Hepatocyte (in vitro differentiated cells): ENCODE data around the gene DZIP1L.

ENCODE experiments used
- EZH2 ChIP-seq: fragments of 200-600 bp; sonication (generic); IDR thresholded peaks from 2 replicates; pipeline ENCODE4 v1.6.1; 2016; ENCODE audit warnings: antibody characterized with exemption, mild to moderate bottlenecking, borderline replicate concordance
- EZH2phosphoT487 ChIP-seq: fragments of 200-600 bp; sonication (generic); IDR thresholded peaks from one replicate; pipeline ENCODE4 v1.6.1; 2018; ENCODE audit warnings: antibody characterized with exemption, mild to moderate bottlenecking, low read depth, moderate library complexity; ENCODE audit not compliant: unreplicated experiment, severe bottlenecking
- TF ChIP-seq, protein P1 (sequence below): fragments of 200-600 bp; sonication (generic); IDR thresholded peaks from 2 replicates; pipeline ENCODE4 v1.5.1; 2016; ENCODE audit warnings: antibody characterized with exemption, mild to moderate bottlenecking; ENCODE audit not compliant: poor library complexity

DNA sequence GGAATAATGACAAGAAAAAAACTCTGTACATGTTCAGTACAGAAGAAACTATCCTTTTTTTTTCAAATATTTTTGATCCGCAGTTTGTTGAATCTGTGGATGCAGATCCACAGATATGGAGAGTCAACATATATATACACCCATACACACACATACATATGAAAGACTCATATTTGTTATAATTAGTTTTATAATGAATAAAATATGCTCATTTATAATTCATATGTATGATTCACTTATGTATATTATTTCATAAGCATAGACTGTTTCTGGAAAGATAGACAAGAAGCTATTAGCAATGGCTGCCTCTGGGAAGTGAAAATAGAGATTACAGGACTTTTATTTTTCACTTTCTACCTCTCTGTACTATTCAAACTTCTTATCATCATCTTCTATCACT lies 9.8 kb downstream of the DZIP1L start:
- TF ChIP-seq, protein P1, sequence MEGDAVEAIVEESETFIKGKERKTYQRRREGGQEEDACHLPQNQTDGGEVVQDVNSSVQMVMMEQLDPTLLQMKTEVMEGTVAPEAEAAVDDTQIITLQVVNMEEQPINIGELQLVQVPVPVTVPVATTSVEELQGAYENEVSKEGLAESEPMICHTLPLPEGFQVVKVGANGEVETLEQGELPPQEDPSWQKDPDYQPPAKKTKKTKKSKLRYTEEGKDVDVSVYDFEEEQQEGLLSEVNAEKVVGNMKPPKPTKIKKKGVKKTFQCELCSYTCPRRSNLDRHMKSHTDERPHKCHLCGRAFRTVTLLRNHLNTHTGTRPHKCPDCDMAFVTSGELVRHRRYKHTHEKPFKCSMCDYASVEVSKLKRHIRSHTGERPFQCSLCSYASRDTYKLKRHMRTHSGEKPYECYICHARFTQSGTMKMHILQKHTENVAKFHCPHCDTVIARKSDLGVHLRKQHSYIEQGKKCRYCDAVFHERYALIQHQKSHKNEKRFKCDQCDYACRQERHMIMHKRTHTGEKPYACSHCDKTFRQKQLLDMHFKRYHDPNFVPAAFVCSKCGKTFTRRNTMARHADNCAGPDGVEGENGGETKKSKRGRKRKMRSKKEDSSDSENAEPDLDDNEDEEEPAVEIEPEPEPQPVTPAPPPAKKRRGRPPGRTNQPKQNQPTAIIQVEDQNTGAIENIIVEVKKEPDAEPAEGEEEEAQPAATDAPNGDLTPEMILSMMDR: no peak
- TF ChIP-seq EZH2phosphoT487 (no peak), EZH2 (no peak)
